Epithelial cell of prostate (primary cell): ENCODE data around the gene CD36.

ENCODE experiments used
- DNase-seq: peaks from one replicate; pipeline ENCODE4 v3.0.0-alpha.2; 2011; ENCODE audit warnings: low read depth, low spot score
- H3K27ac ChIP-seq: fragments of 450-650 bp; 2 replicates; pipeline ENCODE4 v1.5.1; 2017; ENCODE audit warnings: mild to moderate bottlenecking

CD36 gene

GRCh38 chr7:80681272-80681885 is 42.9 kb downstream of the CD36 start:
- DNase-seq = no peak
- no peak overlapping the region for H3K27ac ChIP-seq

- no peak overlapping the region for H3K27ac ChIP-seq
- no peak for DNase-seq
Measured at GRCh38 chr7:80682744-80683143, 44.3 kb downstream of the CD36 start.

GRCh38 chr7:80686576-80686975 is 48.1 kb downstream of the CD36 start:
- DNase-seq = no peak
- no peak overlapping the region for H3K27ac ChIP-seq

- DNase-seq = no peak
- H3K27ac ChIP-seq = no peak overlapping the region
Measured at GRCh38 chr7:80699045-80699638, 60.7 kb downstream of the CD36 start.

GRCh38 chr7:80699721-80700256 is 61.3 kb downstream of the CD36 start:
- no peak for DNase-seq
- H3K27ac ChIP-seq = no peak overlapping the region

- no peak overlapping the region for H3K27ac ChIP-seq
- DNase-seq = no peak
Measured at GRCh38 chr7:80703272-80703671, 64.8 kb downstream of the CD36 start.

- H3K27ac ChIP-seq = no peak overlapping the region
- DNase-seq = no peak
Measured at GRCh38 chr7:80705130-80705781, 66.8 kb downstream of the CD36 start.

- DNase-seq = no peak
- no peak overlapping the region for H3K27ac ChIP-seq
Measured at GRCh38 chr7:80707318-80707717, 68.9 kb downstream of the CD36 start.

- no peak overlapping the region for H3K27ac ChIP-seq
- DNase-seq = no peak
Measured at GRCh38 chr7:80708123-80708522, 69.7 kb downstream of the CD36 start.

- H3K27ac ChIP-seq = no peak overlapping the region
- DNase-seq = no peak
Measured at GRCh38 chr7:80711531-80711930, 73.1 kb downstream of the CD36 start.

- DNase-seq = peak; percentile 12
- no peak overlapping the region for H3K27ac ChIP-seq
Measured at GRCh38 chr7:80719261-80719660, 80.8 kb downstream of the CD36 start.

- no peak for DNase-seq
- no peak overlapping the region for H3K27ac ChIP-seq
Measured at GRCh38 chr7:80720146-80720545, 81.7 kb downstream of the CD36 start.

- peak overlapping the region; percentile 72 for H3K27ac ChIP-seq
- peak; percentile 29 for DNase-seq
Measured at GRCh38 chr7:80721883-80722615, 83.6 kb downstream of the CD36 start.

- H3K27ac ChIP-seq = peak overlapping the region; percentile 72
- peak; percentile 92 for DNase-seq
Measured at GRCh38 chr7:80722616-80723195, 84.3 kb downstream of the CD36 start.

GRCh38 chr7:80724249-80724871 is 85.9 kb downstream of the CD36 start:
- no peak overlapping the region for H3K27ac ChIP-seq
- DNase-seq = no peak

- H3K27ac ChIP-seq = no peak overlapping the region
- no peak for DNase-seq
Measured at GRCh38 chr7:80725181-80725611, 86.8 kb downstream of the CD36 start.
